Heart left ventricle (tissue), 16 donors: Measurements from ENCODE around the gene SH3RF3. TPM values are rescaled to one million over a fixed set of nuclear protein-coding genes. Genes with fewer than 3 reads are reported as not detected.

ENCODE experiments used
- ATAC-seq, 4 donors: fragments of 200-7000 bp; cut with Tn5 transposase; one replicate each; pipeline ENCODE4 v1.9.1; 2020 to 2022; ENCODE audit warnings: moderate library complexity in 4 of 4, mild to moderate bottlenecking in 3 of 4, moderate number of reproducible peaks in 1 of 4
- DNase-seq, 5 donors: peaks; one replicate each; pipeline ENCODE4 v3.0.0-alpha.2; 2020
- H3K27ac ChIP-seq, 12 donors: fragments of 200-600 bp; sonication (generic) in 4 of 12; one replicate each; pipeline versions ENCODE4 v1.5.0 to v1.8.0; 2016 to 2022; ENCODE audit warnings: mild to moderate bottlenecking in 2 of 12
- H3K27me3 ChIP-seq, 9 donors: fragments of 200-600 bp; sonication (generic) in 2 of 9; one replicate each; pipeline versions ENCODE4 v1.5.1 to v1.8.0; 2016 to 2022; ENCODE audit warnings: mild to moderate bottlenecking in 3 of 9
- H3K36me3 ChIP-seq, 9 donors: fragments of 200-600 bp; sonication (generic) in 2 of 9; one replicate each; pipeline versions ENCODE4 v1.5.0 to v1.8.0; 2018 to 2022; ENCODE audit warnings: mild to moderate bottlenecking in 2 of 9
- H3K4me1 ChIP-seq, 12 donors: fragments of 200-600 bp; sonication (generic) in 4 of 12; one replicate each; pipeline versions ENCODE4 v1.5.0 to v1.8.0; 2016 to 2022; ENCODE audit warnings: mild to moderate bottlenecking in 3 of 12
- H3K4me3 ChIP-seq, 12 donors: fragments of 200-600 bp; sonication (generic) in 4 of 12; one replicate each; pipeline versions ENCODE4 v1.5.0 to v1.8.0; 2017 to 2022; ENCODE audit warnings: mild to moderate bottlenecking in 9 of 12, moderate library complexity in 4 of 12
- H3K9me3 ChIP-seq, 12 donors: fragments of 200-600 bp; sonication (generic) in 4 of 12; one replicate each; pipeline versions ENCODE4 v1.5.0 to v1.8.0; 2016 to 2022; ENCODE audit warnings: mild to moderate bottlenecking in 1 of 12
- CTCF ChIP-seq, 12 donors: fragments of 200-600 bp; sonication (generic) in 4 of 12; IDR thresholded peaks; one replicate each; pipeline versions ENCODE4 v1.5.0 to v1.8.0; 2018 to 2022; ENCODE audit warnings: antibody characterized with exemption in 12 of 12, mild to moderate bottlenecking in 5 of 12
- POLR2A ChIP-seq, 2 donors: fragments of 450-650 bp; IDR thresholded peaks; one replicate each; pipeline ENCODE4 v1.6.1; 2017; ENCODE audit warnings: antibody characterized with exemption in 2 of 2, mild to moderate bottlenecking in 2 of 2, moderate library complexity in 2 of 2
- WGBS, 4 donors: extraction: QIAGEN DNeasy Blood & Tissue Kit in 2 of 4; methylation state at CpG; one replicate each; pipeline versions ENCODE4 v1.1.5 to v1.1.7; 2013 to 2018; 5-methylcytosine and 5-hydroxymethylcytosine counted together
- intact Hi-C, 10 donors: fragments of 100-400 bp; cut with DNase I; formaldehyde crosslinking; loops; one replicate each; pipeline versions ENCODE4 v1.11.1 to v1.14.2; 2022
- polyA plus RNA-seq, 2 donors: library from polyadenylated mRNA; stranded (reverse); fragments of 200-250 nt; gene quantifications; one replicate each; pipeline ENCODE4 v1.2.3, GENCODE V29; 2013
- total RNA-seq, 9 donors: library from RNA; depleted of rRNA in 2 of 9; stranded (reverse); fragments of >200 nt in 2 of 9; fragmentation: NEBNext Ultra II Directional in 3 of 9; extraction: Animal tissue kit (Norgen Biotek cat#: 25700) in 3 of 9; gene quantifications; one replicate each; pipeline versions ENCODE4 v1.1.0 to v1.2.4, GENCODE V29; 2016 to 2023
- donor health status: ischemic (EF 13 %, LVEDD 7.1; RV severe dilation, severe dysfunction).
- donor health status: healthy with polysubstance abuse.
- donor health status: DM: no; HTN: yes; CAD: no.
- donor health status: DM: no; HTN: no; CAD: no.
- donor health status: ischemic (EF 25% LVEDD 6.9; RV normal size, moderate dysfunction).
- donor health status: ischemic (EF 25% LVEDD 5.7; RV mildly dilated, moderate dysfunction).
- donor health status: healthy.
- donor health status: DM: yes; HTN: yes; CAD: no.
- donor health status: ischemic (EF 35%, LVEDD 5.7; RV mildly dilated, moderate dysfunction).
- donor health status: nonischemic (EF 11% LVEDD 7.7; RV severe dilation, severe dysfunction).
- donor health status: DM: yes; HTN: yes; CAD: no.
- donor health status: PGD.
- donor health status: ischemic (EF 29% LVEDD 5.4; RV normal size, mild dysfunction).
- donor health status: nonischemic (EF 23%, LVEDD 6.1; RV moderate dilation, normal function).

Gene SH3RF3
- total and polyA plus RNA-seq, 11 donors: 5.2 to 15.7 (median 7.9) TPM

DNA sequence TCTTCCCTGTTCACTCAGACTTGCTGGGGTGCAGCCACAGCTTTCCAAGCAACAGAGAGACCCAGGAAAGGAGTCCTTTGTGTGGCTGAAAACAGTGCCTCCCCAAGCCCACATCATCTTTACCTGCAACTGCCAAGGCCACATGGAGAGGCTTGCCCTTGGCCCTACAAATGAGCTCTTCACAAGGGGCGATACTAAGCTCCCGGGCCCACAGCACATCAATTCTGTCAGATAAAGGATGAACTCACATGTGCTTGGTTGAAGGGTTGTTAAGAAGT lies 42.3 kb upstream of the SH3RF3 start:
- intact Hi-C loops: no loop called here
- 91 to 96% (median 94%) methylated on average over 2 of the region's 2 CpGs for WGBS, 4 donors
- no peak for ATAC-seq
- no peak for TF ChIP-seq CTCF (IDR thresholded peaks at IDR 0.05)
- no peak for TF ChIP-seq POLR2A (IDR thresholded peaks at IDR 0.05)
- Histone ChIP-seq H3K27ac (no peak overlapping the region), H3K4me3 (no peak overlapping the region), H3K9me3 (no peaks in the 10 kb centered on the region), H3K4me1 (no peaks in the 10 kb centered on the region), H3K36me3 (no peaks in the 10 kb centered on the region), H3K27me3 (no peaks in the 10 kb centered on the region)
- DNase-seq: no peak

- TF ChIP-seq CTCF (IDR thresholded peaks at IDR 0.05) (no peak), POLR2A (IDR thresholded peaks at IDR 0.05) (no peak)
- no peaks in the 10 kb centered on the region for H3K27me3 ChIP-seq
- ATAC-seq (no peak), DNase-seq (no peak)
- no peak overlapping the region for H3K27ac ChIP-seq
- no peaks in the 10 kb centered on the region for H3K9me3 ChIP-seq
- intact Hi-C loops: no loop called here
- H3K4me3 ChIP-seq: no peak overlapping the region
- H3K36me3 ChIP-seq: no peaks in the 10 kb centered on the region
- WGBS, 4 donors: 81 to 91% (median 89%) methylated on average over 8 to 11 of the region's 11 CpGs
- no peaks in the 10 kb centered on the region for H3K4me1 ChIP-seq
Observed at GRCh38 chr2:109087055-109087663, 41.8 kb upstream of the SH3RF3 start.

- Histone ChIP-seq H3K4me1 (no peaks in the 10 kb centered on the region), H3K27ac (no peak overlapping the region), H3K27me3 (no peaks in the 10 kb centered on the region), H3K9me3 (peaks cover 0 to 11% (median 0%) of the 10 kb centered on the region in 12 donors), H3K4me3 (no peak overlapping the region), H3K36me3 (no peaks in the 10 kb centered on the region)
- ATAC-seq (no peak), DNase-seq (no peak)
- no peak for TF ChIP-seq CTCF (IDR thresholded peaks at IDR 0.05)
- TF ChIP-seq POLR2A (IDR thresholded peaks at IDR 0.05): no peak
- intact Hi-C loops: loop anchor here in 1 of 10 donors (5.0 kb wide), 1 partner anchor 52 kb away; no protein-coding TSS in a partner anchor
- WGBS, 4 donors: 78 to 83% (median 80%) methylated on average over 4 of the region's 4 CpGs
Observed at GRCh38 chr2:109089602-109090300, 39.3 kb upstream of the SH3RF3 start.

DNA sequence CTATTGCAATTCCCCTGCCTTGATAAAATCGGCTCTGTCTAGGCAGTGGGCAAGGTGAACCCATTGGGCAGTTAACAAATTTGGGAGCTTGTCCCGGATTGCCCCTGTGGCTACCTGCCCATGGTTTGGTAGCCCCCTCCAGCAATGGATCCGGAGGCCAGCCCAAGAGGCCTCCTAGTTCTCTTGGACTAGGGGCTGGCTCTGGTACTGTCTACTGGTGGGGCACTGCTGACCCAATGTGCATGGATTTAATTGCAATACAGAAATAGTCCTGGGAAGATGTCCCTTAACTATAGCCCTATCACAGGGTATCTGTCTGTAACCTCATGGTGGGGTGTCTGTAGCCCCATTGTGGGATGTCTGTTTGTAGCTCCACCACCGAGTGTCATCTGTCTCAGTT lies 37.5 kb upstream of the SH3RF3 start:
- 89 to 93% (median 90%) methylated on average over 3 to 4 of the region's 4 CpGs for WGBS, 4 donors
- Histone ChIP-seq H3K4me1 (no peaks in the 10 kb centered on the region), H3K4me3 (no peak overlapping the region), H3K27me3 (no peaks in the 10 kb centered on the region), H3K9me3 (peaks cover 0 to 12% (median 0%) of the 10 kb centered on the region in 12 donors), H3K27ac (no peak overlapping the region), H3K36me3 (no peaks in the 10 kb centered on the region)
- intact Hi-C loops: loop anchor here in 1 of 10 donors (5.0 kb wide), 1 partner anchor 54 kb away; no protein-coding TSS in a partner anchor
- no peak for ATAC-seq
- DNase-seq: no peak
- TF ChIP-seq POLR2A (IDR thresholded peaks at IDR 0.05) (no peak), CTCF (IDR thresholded peaks at IDR 0.05) (no peak)
